C4-2B (cell line): ENCODE results near the gene PPP2R2B.

Source experiments
- H3K27ac ChIP-seq: fragments of 450-650 bp; 2 replicates; pipeline ENCODE4 v1.5.1; 2017
- ZFX ChIP-seq: fragments of 450-650 bp; IDR thresholded peaks from 2 replicates; pipeline ENCODE4 v1.6.1; 2017
- TF ChIP-seq, protein P1 (sequence below): fragments of 450-650 bp; conservative IDR thresholded peaks from 2 replicates; pipeline ENCODE4 v1.5.1; 2017; ENCODE audit warnings: mild to moderate bottlenecking

PPP2R2B gene

GRCh38 chr5:146726891-146727290 is 151.7 kb downstream of the PPP2R2B start:
- TF ChIP-seq ZFX, result no peak
- TF ChIP-seq, protein P1, sequence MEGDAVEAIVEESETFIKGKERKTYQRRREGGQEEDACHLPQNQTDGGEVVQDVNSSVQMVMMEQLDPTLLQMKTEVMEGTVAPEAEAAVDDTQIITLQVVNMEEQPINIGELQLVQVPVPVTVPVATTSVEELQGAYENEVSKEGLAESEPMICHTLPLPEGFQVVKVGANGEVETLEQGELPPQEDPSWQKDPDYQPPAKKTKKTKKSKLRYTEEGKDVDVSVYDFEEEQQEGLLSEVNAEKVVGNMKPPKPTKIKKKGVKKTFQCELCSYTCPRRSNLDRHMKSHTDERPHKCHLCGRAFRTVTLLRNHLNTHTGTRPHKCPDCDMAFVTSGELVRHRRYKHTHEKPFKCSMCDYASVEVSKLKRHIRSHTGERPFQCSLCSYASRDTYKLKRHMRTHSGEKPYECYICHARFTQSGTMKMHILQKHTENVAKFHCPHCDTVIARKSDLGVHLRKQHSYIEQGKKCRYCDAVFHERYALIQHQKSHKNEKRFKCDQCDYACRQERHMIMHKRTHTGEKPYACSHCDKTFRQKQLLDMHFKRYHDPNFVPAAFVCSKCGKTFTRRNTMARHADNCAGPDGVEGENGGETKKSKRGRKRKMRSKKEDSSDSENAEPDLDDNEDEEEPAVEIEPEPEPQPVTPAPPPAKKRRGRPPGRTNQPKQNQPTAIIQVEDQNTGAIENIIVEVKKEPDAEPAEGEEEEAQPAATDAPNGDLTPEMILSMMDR, result no peak
- H3K27ac ChIP-seq, result no peak overlapping the region

DNA sequence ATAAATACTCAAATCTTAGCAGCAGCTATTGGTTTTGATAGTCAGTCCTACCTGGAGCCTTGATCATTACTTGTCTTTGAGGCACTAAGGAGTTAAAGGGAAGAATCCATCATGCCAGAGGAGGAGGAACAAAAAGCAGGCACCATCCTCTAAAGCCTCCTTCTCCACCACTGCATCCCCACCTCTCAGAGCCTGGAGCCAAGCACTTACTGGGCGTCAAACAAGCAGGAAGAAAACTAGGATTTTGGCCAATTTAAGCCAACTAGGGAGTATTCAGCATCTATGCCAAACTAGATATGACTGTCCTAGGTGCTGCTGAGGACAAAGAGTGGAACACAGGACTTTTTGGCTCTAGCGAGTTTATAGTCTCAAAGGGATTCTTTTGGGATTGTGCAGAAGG is 152.5 kb downstream of the PPP2R2B start:
- TF ChIP-seq, protein P1, result no peak
- TF ChIP-seq ZFX, result no peak
- no peak overlapping the region for H3K27ac ChIP-seq

DNA sequence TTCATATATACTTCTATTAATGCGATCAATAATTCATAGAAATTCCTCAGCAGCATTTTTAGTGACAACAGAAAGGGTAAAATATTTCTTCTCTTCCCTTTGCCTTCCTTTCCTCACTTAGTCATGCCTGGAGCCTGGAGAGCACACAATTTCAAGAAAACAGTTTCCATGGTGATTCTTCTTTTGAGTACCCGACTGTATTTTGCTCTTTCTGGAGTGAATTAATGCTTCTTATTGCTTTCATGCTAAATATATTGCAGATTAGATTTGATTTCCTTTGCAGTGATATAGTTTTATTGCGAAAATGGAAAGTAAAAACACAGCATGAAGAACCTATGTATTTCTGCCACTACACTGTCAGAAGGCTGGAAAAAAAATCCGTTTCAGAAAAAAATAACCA is 153.5 kb downstream of the PPP2R2B start:
- H3K27ac ChIP-seq, result no peak overlapping the region
- no peak for TF ChIP-seq ZFX
- TF ChIP-seq, protein P1, result no peak

DNA sequence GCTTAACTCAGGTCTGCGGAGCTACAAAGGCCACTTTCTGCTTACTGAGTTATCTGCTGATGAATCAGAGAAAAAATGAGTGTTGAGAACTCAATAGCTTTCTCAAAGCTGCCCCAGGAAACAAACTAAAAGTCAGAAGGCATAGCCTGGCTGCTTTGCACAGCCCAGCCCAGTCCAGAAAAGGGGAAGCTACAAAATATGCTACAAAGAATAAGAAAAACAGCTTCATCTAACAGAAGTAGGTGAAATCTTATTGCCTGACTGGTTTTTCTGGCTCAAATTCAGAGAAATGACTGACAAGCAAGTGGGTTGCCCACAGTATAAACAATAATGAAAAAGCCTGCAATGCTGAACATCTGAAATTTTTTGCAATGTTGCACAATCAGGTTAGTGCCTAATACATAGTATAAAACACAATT is 156.2 kb downstream of the PPP2R2B start:
- TF ChIP-seq, protein P1, result no peak
- no peak for TF ChIP-seq ZFX
- no peak overlapping the region for H3K27ac ChIP-seq

DNA sequence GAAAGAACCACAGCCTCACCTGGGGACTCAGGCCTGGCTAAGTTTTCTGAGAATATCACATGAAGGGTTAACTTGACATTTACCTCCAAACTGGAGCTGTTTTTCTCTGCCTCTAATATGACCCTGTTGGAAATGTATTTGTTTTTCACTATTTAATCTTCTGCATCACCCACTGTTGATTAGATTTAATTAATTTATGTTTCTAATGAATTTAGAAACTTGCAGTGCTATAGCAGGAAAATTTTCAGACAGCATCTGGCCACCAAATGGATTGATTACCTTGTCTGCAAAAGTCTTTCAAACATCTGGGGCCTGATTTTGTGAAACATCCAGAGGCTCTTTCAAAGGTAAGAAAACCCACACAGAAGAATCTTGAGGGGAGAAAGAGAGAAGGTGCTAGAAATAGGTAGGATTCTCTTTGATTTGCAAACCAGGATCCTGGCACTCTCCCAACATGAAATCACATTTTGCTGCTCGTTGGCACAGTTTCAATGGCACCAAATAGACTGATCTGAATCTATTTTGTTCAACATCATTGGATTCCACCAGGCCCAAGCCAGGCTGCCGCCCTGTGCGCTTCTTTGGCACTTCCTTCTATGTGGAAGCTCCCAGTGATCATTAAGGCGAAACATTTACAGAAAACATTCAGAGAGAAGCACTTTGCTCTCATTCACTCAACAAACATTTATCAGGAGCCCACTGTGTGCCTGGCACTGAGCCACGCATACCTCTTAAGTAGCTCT is 157.3 kb downstream of the PPP2R2B start:
- TF ChIP-seq ZFX, result no peak
- TF ChIP-seq, protein P1, result no peak
- H3K27ac ChIP-seq, result no peak overlapping the region

GRCh38 chr5:146720107-146720506 is 158.4 kb downstream of the PPP2R2B start:
- H3K27ac ChIP-seq, result no peak overlapping the region
- TF ChIP-seq, protein P1, result no peak
- no peak for TF ChIP-seq ZFX

- TF ChIP-seq, protein P1, result no peak
- TF ChIP-seq ZFX, result no peak
- H3K27ac ChIP-seq, result no peak overlapping the region
Observed at GRCh38 chr5:146719179-146719578, 159.4 kb downstream of the PPP2R2B start.
